ENCODE results near the gene NGLY1. TPM values are rescaled to one million over a fixed set of nuclear protein-coding genes. Genes with fewer than 3 reads are reported as not detected.

The NGLY1 gene
- total and polyA plus RNA-seq, 2 of the 8 experiments (the other 6 are each of a cell fraction or from before 2014, with no cell fraction given) = 3.1 to 24.8 TPM

- Histone ChIP-seq H4K20me1 (replicated peaks in 1 of 2; ENCODE audit: control insufficient read depth in 1 of 2, insufficient read depth in 2 of 2, low read length in 2 of 2) (no peaks in the 10 kb centered on the region), H3K4me2 (ENCODE audit: insufficient read depth in 1 of 2, low read depth in 2 of 2, low read length in 2 of 2) (no peak overlapping the region), H2BK120ac (replicated peaks; ENCODE audit: low read depth, low read length) (no peak overlapping the region), H3K4ac (replicated peaks; ENCODE audit: insufficient read length, low read depth, low read length) (no peak overlapping the region), H2BK20ac (ENCODE audit: low read length) (no peak overlapping the region), H3K4me3 (ENCODE audit: extremely low read depth in 1 of 4, insufficient read depth in 2 of 4, low read depth in 3 of 4, low read length in 4 of 4) (no peak overlapping the region), H3K4me1 (replicated peaks in 1 of 4; ENCODE audit: control insufficient read depth in 3 of 4, insufficient read depth in 4 of 4, low read length in 3 of 4) (no peaks in the 10 kb centered on the region), H4K5ac (ENCODE audit: insufficient read length, low read depth, low read length) (no peak overlapping the region), H4K91ac (replicated peaks; ENCODE audit: insufficient read length, low read length) (no peak overlapping the region), H2BK12ac (ENCODE audit: low read depth, low read length) (no peak overlapping the region), H3K14ac (ENCODE audit: insufficient read length) (no peak overlapping the region), H2AFZ (ENCODE audit: low read length) (no peak overlapping the region), H3K27ac (ENCODE audit: low read depth, low read length) (no peak overlapping the region), H3K23ac (ENCODE audit: insufficient read length) (no peak overlapping the region), H2AK5ac (ENCODE audit: low read depth, low read length) (no peak overlapping the region), H3K23me2 (ENCODE audit: low read depth, low read length) (no peaks in the 10 kb centered on the region), H3K27me3 (replicated peaks in 1 of 4; ENCODE audit: control insufficient read depth in 3 of 4, extremely low read depth in 1 of 4, insufficient read depth in 3 of 4, low read length in 3 of 4) (no peaks in the 10 kb centered on the region), H3K79me1 (ENCODE audit: low read depth, low read length) (no peaks in the 10 kb centered on the region), H2BK15ac (ENCODE audit: low read length) (no peak overlapping the region), H3K36me3 (ENCODE audit: control insufficient read depth in 2 of 4, insufficient read depth in 4 of 4, low read length in 3 of 4) (no peaks in the 10 kb centered on the region), H4K8ac (ENCODE audit: extremely low read depth, insufficient read depth, low read length) (no peak overlapping the region), H3K79me2 (ENCODE audit: control insufficient read depth in 1 of 2, insufficient read depth in 2 of 2, low read length in 2 of 2) (no peaks in the 10 kb centered on the region), H3K9me3 (ENCODE audit: insufficient read depth in 2 of 2, low read depth in 1 of 2, low read length in 1 of 2) (no peaks in the 10 kb centered on the region), H2BK5ac (ENCODE audit: low read depth, low read length) (no peak overlapping the region), H3K9ac (replicated peaks in 1 of 4; ENCODE audit: extremely low read depth in 1 of 4, low read depth in 3 of 4, low read length in 3 of 4) (no peak overlapping the region), H3K18ac (ENCODE audit: extremely low read depth, low read length) (no peak overlapping the region), H3K56ac (replicated peaks; ENCODE audit: insufficient read length, low read depth, low read length) (no peak overlapping the region)
- ChIA-PET POLR2A (ENCODE audit: partially characterized antibody) (no interaction called here), CTCF (ENCODE audit: partially characterized antibody) (no interaction called here)
- FAIRE-seq (no peak), DNase-seq (ENCODE audit: low read depth in 1 of 2, low spot score in 2 of 2) (no peak)
- WGBS, 2 experiments (ENCODE audit: extremely low coverage in 1 of 2, insufficient coverage in 1 of 2, insufficient read length in 1 of 2, insufficient replicate concordance in 2 of 2, low coverage in 1 of 2, low lambda C conversion rate in 2 of 2, missing lambda C conversion rate in 1 of 2) = 100% methylated on average over 2 of the region's 2 CpGs; no CpG with 5 or more reads in 1 of the 2 experiments
- TF ChIP-seq CHD1 (IDR thresholded peaks at IDR 0.05; ENCODE audit: low read depth, low read length) (no peak), SIRT6 (IDR thresholded peaks at IDR 0.05; ENCODE audit: low read length) (no peak), RXRA (IDR thresholded peaks at IDR 0.05; ENCODE audit: insufficient read depth, low read depth, low read length) (no peak), SRF (IDR thresholded peaks at IDR 0.05; ENCODE audit: low read depth, low read length) (no peak), SP4 (IDR thresholded peaks at IDR 0.05; ENCODE audit: low read length) (no peak), RAD21 (IDR thresholded peaks at IDR 0.05 in 1 of 2, conservative IDR thresholded peaks at IDR 0.05 in 1 of 2; ENCODE audit: low read depth in 2 of 2, low read length in 2 of 2) (no peak), HDAC2 (IDR thresholded peaks at IDR 0.05; ENCODE audit: borderline replicate concordance in 1 of 2, low read depth in 2 of 2, low read length in 2 of 2) (no peak), POLR2AphosphoS5 (IDR thresholded peaks at IDR 0.05; ENCODE audit: low read depth, low read length) (no peak), ASH2L (IDR thresholded peaks at IDR 0.05; ENCODE audit: low read length) (no peak), TCF12 (IDR thresholded peaks at IDR 0.05; ENCODE audit: low read depth, low read length) (no peak), NRF1 (IDR thresholded peaks at IDR 0.05; ENCODE audit: low read depth, low read length) (no peak), GTF2F1 (IDR thresholded peaks at IDR 0.05; ENCODE audit: borderline replicate concordance, low read depth, low read length) (no peak), CBX8 (IDR thresholded peaks at IDR 0.05; ENCODE audit: borderline replicate concordance, low read depth, low read length) (no peak), MAX (IDR thresholded peaks at IDR 0.05) (no peak), CTBP2 (IDR thresholded peaks at IDR 0.05; ENCODE audit: borderline replicate concordance, insufficient read depth, insufficient read length, low read length) (no peak)
These were observed 20.6 kb upstream of the NGLY1 start for GRCh38 chr3:25803833-25804232.
